ENCODE measurements around the gene SLC27A1. TPM values are rescaled to one million over a fixed set of nuclear protein-coding genes. Genes with fewer than 3 reads are reported as not detected.

The SLC27A1 gene
- total and polyA plus RNA-seq, 4 donors: 2.4 to 7.4 (median 4.0) TPM

DNA sequence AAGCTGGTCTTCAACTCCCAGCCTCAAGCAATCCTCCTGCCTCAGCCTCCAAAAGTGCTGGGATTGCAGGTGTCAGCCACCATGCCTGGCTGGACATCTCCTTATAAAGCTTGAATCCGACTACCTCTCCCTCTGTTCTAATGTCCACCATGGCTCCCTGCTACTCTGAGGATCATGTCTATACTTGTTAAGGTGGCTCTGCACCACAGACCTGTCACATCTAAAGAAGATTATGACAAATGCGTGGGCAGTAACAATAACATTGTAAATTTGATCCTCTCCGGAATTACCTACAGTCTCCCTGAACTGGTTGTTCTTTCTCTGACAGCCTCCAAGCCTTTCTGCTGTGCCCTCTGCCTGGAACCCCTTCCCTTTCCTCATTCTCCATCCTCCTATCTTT is 11.4 kb upstream of the SLC27A1 start:
- Histone ChIP-seq H3K9me3 (ENCODE audit: control insufficient read depth in 4 of 4, low read length in 3 of 4) (no peaks in the 10 kb centered on the region), H3K27me3 (ENCODE audit: control insufficient read depth in 4 of 4, insufficient read depth in 4 of 4, low read length in 3 of 4) (peaks cover 0 to 4% (median 2%) of the 10 kb centered on the region in 4 donors), H3K36me3 (ENCODE audit: control insufficient read depth in 4 of 4, insufficient read depth in 3 of 4, low read depth in 1 of 4, low read length in 3 of 4) (no peaks in the 10 kb centered on the region), H3K9ac (ENCODE audit: low read depth in 1 of 2, low read length in 2 of 2) (no peak overlapping the region), H3K4me3 (ENCODE audit: low read depth in 1 of 3, low read length in 3 of 3) (no peak overlapping the region), H3K27ac (ENCODE audit: low read depth in 1 of 2, low read length in 2 of 2) (no peak overlapping the region), H3K4me1 (ENCODE audit: control insufficient read depth in 4 of 4, insufficient read depth in 4 of 4, low read length in 3 of 4) (no peaks in the 10 kb centered on the region)
- TF ChIP-seq, protein P1, sequence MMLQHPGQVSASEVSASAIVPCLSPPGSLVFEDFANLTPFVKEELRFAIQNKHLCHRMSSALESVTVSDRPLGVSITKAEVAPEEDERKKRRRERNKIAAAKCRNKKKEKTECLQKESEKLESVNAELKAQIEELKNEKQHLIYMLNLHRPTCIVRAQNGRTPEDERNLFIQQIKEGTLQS (IDR thresholded peaks at IDR 0.05): no peak
- TF ChIP-seq JUND (IDR thresholded peaks at IDR 0.05): no peak
- no peak for TF ChIP-seq RAD21 (IDR thresholded peaks at IDR 0.05)
- TF ChIP-seq, protein P2, sequence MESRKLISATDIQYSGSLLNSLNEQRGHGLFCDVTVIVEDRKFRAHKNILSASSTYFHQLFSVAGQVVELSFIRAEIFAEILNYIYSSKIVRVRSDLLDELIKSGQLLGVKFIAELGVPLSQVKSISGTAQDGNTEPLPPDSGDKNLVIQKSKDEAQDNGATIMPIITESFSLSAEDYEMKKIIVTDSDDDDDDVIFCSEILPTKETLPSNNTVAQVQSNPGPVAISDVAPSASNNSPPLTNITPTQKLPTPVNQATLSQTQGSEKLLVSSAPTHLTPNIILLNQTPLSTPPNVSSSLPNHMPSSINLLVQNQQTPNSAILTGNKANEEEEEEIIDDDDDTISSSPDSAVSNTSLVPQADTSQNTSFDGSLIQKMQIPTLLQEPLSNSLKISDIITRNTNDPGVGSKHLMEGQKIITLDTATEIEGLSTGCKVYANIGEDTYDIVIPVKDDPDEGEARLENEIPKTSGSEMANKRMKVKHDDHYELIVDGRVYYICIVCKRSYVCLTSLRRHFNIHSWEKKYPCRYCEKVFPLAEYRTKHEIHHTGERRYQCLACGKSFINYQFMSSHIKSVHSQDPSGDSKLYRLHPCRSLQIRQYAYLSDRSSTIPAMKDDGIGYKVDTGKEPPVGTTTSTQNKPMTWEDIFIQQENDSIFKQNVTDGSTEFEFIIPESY (IDR thresholded peaks at IDR 0.05): no peak
- TF ChIP-seq HNF4A (conservative IDR thresholded peaks at IDR 0.05): no peak
- TF ChIP-seq HNF4G (IDR thresholded peaks at IDR 0.05): no peak
- no peak for DNase-seq (ENCODE audit: low spot score)
- 79% methylated on average over 3 of the region's 3 CpGs for WGBS

DNA sequence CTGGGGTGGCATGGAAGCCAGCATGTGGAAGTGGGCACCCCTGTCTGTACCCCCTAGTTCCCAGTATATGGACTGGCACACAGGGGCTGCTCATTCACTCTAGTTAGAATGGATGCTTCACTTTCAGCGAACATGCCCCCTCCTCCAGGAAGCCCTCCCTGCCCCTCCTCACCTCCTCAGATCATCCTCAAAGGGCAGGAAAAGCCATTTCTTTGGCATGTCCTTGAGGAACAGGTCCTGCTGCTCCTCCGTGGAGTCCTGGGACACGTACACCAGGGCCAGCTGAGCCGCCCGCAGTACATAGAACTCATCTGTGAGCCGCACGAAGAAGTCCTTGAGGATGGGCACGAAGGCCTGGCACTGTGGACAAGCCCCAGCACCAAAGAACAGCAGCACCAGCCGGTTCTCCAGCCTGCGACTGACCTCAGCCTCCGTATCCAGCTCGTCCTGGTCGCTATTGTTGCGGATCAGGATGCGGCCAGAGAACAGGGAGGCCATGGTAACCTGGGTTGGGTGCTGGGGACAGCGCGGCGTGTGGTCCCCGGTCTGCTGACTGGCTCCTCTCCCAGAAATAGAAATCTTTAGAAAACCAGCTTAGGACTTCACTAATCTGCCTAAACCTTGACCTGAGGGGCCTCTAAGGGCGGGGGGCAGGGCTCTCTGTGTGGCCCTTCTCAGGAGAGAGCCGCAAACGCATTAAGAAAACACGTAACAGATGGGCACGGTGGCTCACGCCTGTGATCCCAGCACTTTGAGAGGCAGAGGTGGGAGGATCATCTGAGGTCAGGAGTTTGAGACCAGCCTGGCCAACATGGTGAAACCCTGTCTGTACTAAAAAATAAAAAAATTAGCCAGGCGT is 9.7 kb upstream of the SLC27A1 start, which contains the start of gene NXNL1:
TSS of gene NXNL1 (minus strand) at position 555 of the 859 bp plus-strand sequence. CDS start at position 498, 57 bp downstream.
- Histone ChIP-seq H3K4me3 (ENCODE audit: low read depth in 1 of 3, low read length in 3 of 3) (no peak within 1 kb of the TSS), H3K4me1 (ENCODE audit: control insufficient read depth in 4 of 4, insufficient read depth in 4 of 4, low read length in 3 of 4) (no peaks in the 10 kb centered on the region), H3K27me3 (ENCODE audit: control insufficient read depth in 4 of 4, insufficient read depth in 4 of 4, low read length in 3 of 4) (peaks cover 0 to 3% (median 2%) of the 10 kb centered on the region in 4 donors), H3K9me3 (ENCODE audit: control insufficient read depth in 4 of 4, low read length in 3 of 4) (no peaks in the 10 kb centered on the region), H3K36me3 (ENCODE audit: control insufficient read depth in 4 of 4, insufficient read depth in 3 of 4, low read depth in 1 of 4, low read length in 3 of 4) (no peaks in the 10 kb centered on the region), H3K9ac (ENCODE audit: low read depth in 1 of 2, low read length in 2 of 2) (no peak within 1 kb of the TSS), H3K27ac (ENCODE audit: low read depth in 1 of 2, low read length in 2 of 2) (no peak within 1 kb of the TSS)
- no peak for DNase-seq (ENCODE audit: low spot score)
- TF ChIP-seq TAF1 (conservative IDR thresholded peaks at IDR 0.05): no peak
- TF ChIP-seq, protein P1 (IDR thresholded peaks at IDR 0.05): no peak
- TF ChIP-seq FOXA1 (IDR thresholded peaks at IDR 0.05): no peak
- no peak for TF ChIP-seq YY1 (IDR thresholded peaks at IDR 0.05)
- 79% methylated on average over 26 of the region's 26 CpGs for WGBS

DNA sequence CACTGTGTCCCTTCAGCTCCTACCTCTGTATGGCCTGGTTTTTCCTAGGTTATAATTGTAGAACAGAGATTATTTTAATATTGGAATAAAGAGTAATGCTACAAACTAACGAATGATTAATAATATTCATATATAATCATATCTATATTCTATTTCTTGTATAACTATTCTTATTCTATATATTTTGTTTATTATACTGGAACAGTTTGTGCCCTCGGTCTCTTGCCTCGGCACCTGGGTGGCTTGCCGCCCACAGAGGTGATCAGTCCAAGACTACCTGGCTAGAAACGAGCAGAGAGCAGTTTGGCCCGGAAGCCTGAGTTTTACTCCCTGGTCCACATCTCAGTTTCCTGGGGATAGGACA is 3.9 kb upstream of the SLC27A1 start:
- Histone ChIP-seq H3K27ac (ENCODE audit: low read depth in 1 of 2, low read length in 2 of 2) (no peak overlapping the region), H3K36me3 (ENCODE audit: control insufficient read depth in 4 of 4, insufficient read depth in 3 of 4, low read depth in 1 of 4, low read length in 3 of 4) (no peaks in the 10 kb centered on the region), H3K4me3 (ENCODE audit: low read depth in 1 of 3, low read length in 3 of 3) (no peak overlapping the region), H3K9me3 (ENCODE audit: control insufficient read depth in 4 of 4, low read length in 3 of 4) (no peaks in the 10 kb centered on the region), H3K27me3 (ENCODE audit: control insufficient read depth in 4 of 4, insufficient read depth in 4 of 4, low read length in 3 of 4) (no peaks in the 10 kb centered on the region), H3K4me1 (ENCODE audit: control insufficient read depth in 4 of 4, insufficient read depth in 4 of 4, low read length in 3 of 4) (peaks cover 5 to 14% (median 11%) of the 10 kb centered on the region in 4 donors), H3K9ac (ENCODE audit: low read depth in 1 of 2, low read length in 2 of 2) (no peak overlapping the region)
- WGBS: 36% methylated on average over 6 of the region's 6 CpGs
- TF ChIP-seq YY1 (IDR thresholded peaks at IDR 0.05) (no peak), JUND (IDR thresholded peaks at IDR 0.05) (no peak), FOXA2 (IDR thresholded peaks at IDR 0.05) (no peak), SP1 (IDR thresholded peaks at IDR 0.05) (no peak), TAF1 (conservative IDR thresholded peaks at IDR 0.05) (no peak), HNF4G (IDR thresholded peaks at IDR 0.05) (no peak), FOXA1 (IDR thresholded peaks at IDR 0.05) (no peak), RAD21 (IDR thresholded peaks at IDR 0.05) (no peak), EGR1 (IDR thresholded peaks at IDR 0.05; ENCODE audit: low read depth in 2 of 2) (no peak)
- TF ChIP-seq, protein P3, sequence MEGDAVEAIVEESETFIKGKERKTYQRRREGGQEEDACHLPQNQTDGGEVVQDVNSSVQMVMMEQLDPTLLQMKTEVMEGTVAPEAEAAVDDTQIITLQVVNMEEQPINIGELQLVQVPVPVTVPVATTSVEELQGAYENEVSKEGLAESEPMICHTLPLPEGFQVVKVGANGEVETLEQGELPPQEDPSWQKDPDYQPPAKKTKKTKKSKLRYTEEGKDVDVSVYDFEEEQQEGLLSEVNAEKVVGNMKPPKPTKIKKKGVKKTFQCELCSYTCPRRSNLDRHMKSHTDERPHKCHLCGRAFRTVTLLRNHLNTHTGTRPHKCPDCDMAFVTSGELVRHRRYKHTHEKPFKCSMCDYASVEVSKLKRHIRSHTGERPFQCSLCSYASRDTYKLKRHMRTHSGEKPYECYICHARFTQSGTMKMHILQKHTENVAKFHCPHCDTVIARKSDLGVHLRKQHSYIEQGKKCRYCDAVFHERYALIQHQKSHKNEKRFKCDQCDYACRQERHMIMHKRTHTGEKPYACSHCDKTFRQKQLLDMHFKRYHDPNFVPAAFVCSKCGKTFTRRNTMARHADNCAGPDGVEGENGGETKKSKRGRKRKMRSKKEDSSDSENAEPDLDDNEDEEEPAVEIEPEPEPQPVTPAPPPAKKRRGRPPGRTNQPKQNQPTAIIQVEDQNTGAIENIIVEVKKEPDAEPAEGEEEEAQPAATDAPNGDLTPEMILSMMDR (IDR thresholded peaks at IDR 0.05; ENCODE audit: low read depth, low read length, missing input control): no peak
- TF ChIP-seq, protein P4, sequence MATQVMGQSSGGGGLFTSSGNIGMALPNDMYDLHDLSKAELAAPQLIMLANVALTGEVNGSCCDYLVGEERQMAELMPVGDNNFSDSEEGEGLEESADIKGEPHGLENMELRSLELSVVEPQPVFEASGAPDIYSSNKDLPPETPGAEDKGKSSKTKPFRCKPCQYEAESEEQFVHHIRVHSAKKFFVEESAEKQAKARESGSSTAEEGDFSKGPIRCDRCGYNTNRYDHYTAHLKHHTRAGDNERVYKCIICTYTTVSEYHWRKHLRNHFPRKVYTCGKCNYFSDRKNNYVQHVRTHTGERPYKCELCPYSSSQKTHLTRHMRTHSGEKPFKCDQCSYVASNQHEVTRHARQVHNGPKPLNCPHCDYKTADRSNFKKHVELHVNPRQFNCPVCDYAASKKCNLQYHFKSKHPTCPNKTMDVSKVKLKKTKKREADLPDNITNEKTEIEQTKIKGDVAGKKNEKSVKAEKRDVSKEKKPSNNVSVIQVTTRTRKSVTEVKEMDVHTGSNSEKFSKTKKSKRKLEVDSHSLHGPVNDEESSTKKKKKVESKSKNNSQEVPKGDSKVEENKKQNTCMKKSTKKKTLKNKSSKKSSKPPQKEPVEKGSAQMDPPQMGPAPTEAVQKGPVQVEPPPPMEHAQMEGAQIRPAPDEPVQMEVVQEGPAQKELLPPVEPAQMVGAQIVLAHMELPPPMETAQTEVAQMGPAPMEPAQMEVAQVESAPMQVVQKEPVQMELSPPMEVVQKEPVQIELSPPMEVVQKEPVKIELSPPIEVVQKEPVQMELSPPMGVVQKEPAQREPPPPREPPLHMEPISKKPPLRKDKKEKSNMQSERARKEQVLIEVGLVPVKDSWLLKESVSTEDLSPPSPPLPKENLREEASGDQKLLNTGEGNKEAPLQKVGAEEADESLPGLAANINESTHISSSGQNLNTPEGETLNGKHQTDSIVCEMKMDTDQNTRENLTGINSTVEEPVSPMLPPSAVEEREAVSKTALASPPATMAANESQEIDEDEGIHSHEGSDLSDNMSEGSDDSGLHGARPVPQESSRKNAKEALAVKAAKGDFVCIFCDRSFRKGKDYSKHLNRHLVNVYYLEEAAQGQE (IDR thresholded peaks at IDR 0.05): no peak
- TF ChIP-seq, protein P1 (IDR thresholded peaks at IDR 0.05): no peak
- TF ChIP-seq, protein P2 (IDR thresholded peaks at IDR 0.05): no peak
- no peak for DNase-seq (ENCODE audit: low spot score)

Measured in liver (tissue), 9 donors.